Transverse colon (tissue), 4 donors: ENCODE results near the gene CCDC85C.

Experiments used
- CTCF ChIP-seq, 5 experiments: fragments of 200-600 bp in 3 of 5; fragments of 450-650 bp in 2 of 5; sonication (generic) in 3 of 5; IDR thresholded peaks; 1 replicate in 2 of 5; 2 replicates in 3 of 5; pipeline ENCODE4 v1.5.1; 2016 to 2017; ENCODE audit warnings: antibody characterized with exemption in 5 of 5, inconsistent platforms in 3 of 5, mild to moderate bottlenecking in 2 of 5, moderate library complexity in 1 of 5
- POLR2AphosphoS5 ChIP-seq, 3 donors: sonication (generic); formaldehyde crosslinking; IDR thresholded peaks; one replicate each; pipeline ENCODE4 v1.6.1; 2016; ENCODE audit warnings: antibody characterized with exemption in 3 of 3

GRCh38 chr14:99472937-99473336 is 131.1 kb downstream of the CCDC85C start:
- TF ChIP-seq CTCF (IDR thresholded peaks at IDR 0.05), result no peak
- TF ChIP-seq POLR2AphosphoS5 (IDR thresholded peaks at IDR 0.05), result no peak
